ENCODE results near the gene DUSP7.

DUSP7 gene

GRCh38 chr3:52014613-52015012, 41.8 kb downstream of the DUSP7 start:
- H3K18ac ChIP-seq (ENCODE audit: low read depth in 1 of 2, low read length in 2 of 2), result no peak overlapping the region
- H3K27ac ChIP-seq (ENCODE audit: low read length, poor library complexity, severe bottlenecking), result no peak overlapping the region
- no peaks in the 10 kb centered on the region for H3K36me3 ChIP-seq (ENCODE audit: control insufficient read depth in 1 of 2, insufficient read depth in 2 of 2, low read depth in 1 of 2, low read length in 2 of 2)
- no peak overlapping the region for H3K4me3 ChIP-seq (ENCODE audit: insufficient read depth in 1 of 2, low read depth in 1 of 2, low read length in 2 of 2)
- H2BK15ac ChIP-seq (ENCODE audit: low read depth, poor library complexity, severe bottlenecking), result no peak overlapping the region
- peak; percentile 9 for DNase-seq
- no peak overlapping the region for H4K91ac ChIP-seq (ENCODE audit: low read length)
- no peaks in the 10 kb centered on the region for H3K4me1 ChIP-seq (ENCODE audit: control insufficient read depth, insufficient read depth, low read depth, low read length)
- H3K4me2 ChIP-seq (ENCODE audit: low read length, poor library complexity, severe bottlenecking), result no peak overlapping the region
- no peak overlapping the region for H4K8ac ChIP-seq (ENCODE audit: low read length)
- no peak overlapping the region for H3K23ac ChIP-seq (ENCODE audit: low read length in 2 of 2)
- H2BK5ac ChIP-seq (ENCODE audit: low read depth, low read length, poor library complexity, severe bottlenecking), result no peak overlapping the region
- H3K27me3 ChIP-seq (ENCODE audit: control insufficient read depth in 1 of 2, insufficient read depth in 1 of 2, low read length in 2 of 2), result peaks cover 0 to 2% of the 10 kb centered on the region in 2 experiments
- no peak overlapping the region for H2AFZ ChIP-seq (ENCODE audit: low read depth, low read length)
- no peak overlapping the region for H3K4ac ChIP-seq (ENCODE audit: low read depth in 1 of 2, low read length in 2 of 2)
- H3K9ac ChIP-seq (ENCODE audit: low read length), result no peak overlapping the region
- WGBS, result 81% methylated on average over 8 of the region's 8 CpGs
- H2BK120ac ChIP-seq (ENCODE audit: low read depth, low read length), result no peak overlapping the region
- no peak overlapping the region for H3K14ac ChIP-seq (ENCODE audit: low read length in 2 of 2)
- no peaks in the 10 kb centered on the region for H3K9me3 ChIP-seq (ENCODE audit: control insufficient read depth, low read length)
- no peaks in the 10 kb centered on the region for H3K79me1 ChIP-seq (replicated peaks; ENCODE audit: low read length, poor library complexity, severe bottlenecking)
- H2BK12ac ChIP-seq (ENCODE audit: low read length in 2 of 2), result no peak overlapping the region
- no peak overlapping the region for H2AK5ac ChIP-seq (ENCODE audit: low read length, severe bottlenecking)

GRCh38 chr3:52013802-52014598, 42.4 kb downstream of the DUSP7 start:
- H2BK12ac ChIP-seq (ENCODE audit: low read length in 2 of 2), result no peak overlapping the region
- H3K9me3 ChIP-seq (ENCODE audit: control insufficient read depth, low read length), result no peaks in the 10 kb centered on the region
- H3K4me3 ChIP-seq (ENCODE audit: insufficient read depth in 1 of 2, low read depth in 1 of 2, low read length in 2 of 2), result no peak overlapping the region
- no peaks in the 10 kb centered on the region for H3K36me3 ChIP-seq (ENCODE audit: control insufficient read depth in 1 of 2, insufficient read depth in 2 of 2, low read depth in 1 of 2, low read length in 2 of 2)
- DNase-seq, result no peak
- 91% methylated on average over 6 of the region's 6 CpGs for WGBS
- no peak overlapping the region for H3K23ac ChIP-seq (ENCODE audit: low read length in 2 of 2)
- no peak overlapping the region for H3K9ac ChIP-seq (ENCODE audit: low read length)
- H2BK5ac ChIP-seq (ENCODE audit: low read depth, low read length, poor library complexity, severe bottlenecking), result no peak overlapping the region
- H2BK120ac ChIP-seq (ENCODE audit: low read depth, low read length), result no peak overlapping the region
- no peaks in the 10 kb centered on the region for H3K4me1 ChIP-seq (ENCODE audit: control insufficient read depth, insufficient read depth, low read depth, low read length)
- no peak overlapping the region for H2AK5ac ChIP-seq (ENCODE audit: low read length, severe bottlenecking)
- peak overlapping the region; percentile 29 for H4K8ac ChIP-seq (ENCODE audit: low read length)
- no peak overlapping the region for H3K18ac ChIP-seq (ENCODE audit: low read depth in 1 of 2, low read length in 2 of 2)
- no peak overlapping the region for H2BK15ac ChIP-seq (ENCODE audit: low read depth, poor library complexity, severe bottlenecking)
- H3K14ac ChIP-seq (ENCODE audit: low read length in 2 of 2), result no peak overlapping the region
- no peak overlapping the region for H4K91ac ChIP-seq (ENCODE audit: low read length)
- no peak overlapping the region for H3K4ac ChIP-seq (ENCODE audit: low read depth in 1 of 2, low read length in 2 of 2)
- H3K4me2 ChIP-seq (ENCODE audit: low read length, poor library complexity, severe bottlenecking), result no peak overlapping the region
- peaks cover 0 to 2% of the 10 kb centered on the region in 2 experiments for H3K27me3 ChIP-seq (ENCODE audit: control insufficient read depth in 1 of 2, insufficient read depth in 1 of 2, low read length in 2 of 2)
- no peak overlapping the region for H2AFZ ChIP-seq (ENCODE audit: low read depth, low read length)
- H3K79me1 ChIP-seq (replicated peaks; ENCODE audit: low read length, poor library complexity, severe bottlenecking), result no peaks in the 10 kb centered on the region
- no peak overlapping the region for H3K27ac ChIP-seq (ENCODE audit: low read length, poor library complexity, severe bottlenecking)

GRCh38 chr3:52012699-52013098, 43.7 kb downstream of the DUSP7 start:
- no peak overlapping the region for H3K27ac ChIP-seq (ENCODE audit: low read length, poor library complexity, severe bottlenecking)
- H3K4me2 ChIP-seq (ENCODE audit: low read length, poor library complexity, severe bottlenecking), result no peak overlapping the region
- no peak overlapping the region for H2BK120ac ChIP-seq (ENCODE audit: low read depth, low read length)
- peak overlapping the region; percentile 27 for H4K8ac ChIP-seq (ENCODE audit: low read length)
- no peak overlapping the region for H2BK15ac ChIP-seq (ENCODE audit: low read depth, poor library complexity, severe bottlenecking)
- H3K9me3 ChIP-seq (ENCODE audit: control insufficient read depth, low read length), result no peaks in the 10 kb centered on the region
- H3K4me1 ChIP-seq (ENCODE audit: control insufficient read depth, insufficient read depth, low read depth, low read length), result no peaks in the 10 kb centered on the region
- no peak overlapping the region for H2AK5ac ChIP-seq (ENCODE audit: low read length, severe bottlenecking)
- peaks cover 0 to 2% of the 10 kb centered on the region in 2 experiments for H3K27me3 ChIP-seq (ENCODE audit: control insufficient read depth in 1 of 2, insufficient read depth in 1 of 2, low read length in 2 of 2)
- H3K9ac ChIP-seq (ENCODE audit: low read length), result no peak overlapping the region
- no peak overlapping the region for H3K4ac ChIP-seq (ENCODE audit: low read depth in 1 of 2, low read length in 2 of 2)
- H3K4me3 ChIP-seq (ENCODE audit: insufficient read depth in 1 of 2, low read depth in 1 of 2, low read length in 2 of 2), result no peak overlapping the region
- no peak overlapping the region for H2BK5ac ChIP-seq (ENCODE audit: low read depth, low read length, poor library complexity, severe bottlenecking)
- no peak overlapping the region for H3K23ac ChIP-seq (ENCODE audit: low read length in 2 of 2)
- H3K14ac ChIP-seq (ENCODE audit: low read length in 2 of 2), result no peak overlapping the region
- H3K18ac ChIP-seq (ENCODE audit: low read depth in 1 of 2, low read length in 2 of 2), result no peak overlapping the region
- no peak for DNase-seq
- 80% methylated on average over 7 of the region's 7 CpGs for WGBS
- no peak overlapping the region for H2AFZ ChIP-seq (ENCODE audit: low read depth, low read length)
- no peaks in the 10 kb centered on the region for H3K79me1 ChIP-seq (replicated peaks; ENCODE audit: low read length, poor library complexity, severe bottlenecking)
- H3K36me3 ChIP-seq (ENCODE audit: control insufficient read depth in 1 of 2, insufficient read depth in 2 of 2, low read depth in 1 of 2, low read length in 2 of 2), result no peaks in the 10 kb centered on the region
- no peak overlapping the region for H4K91ac ChIP-seq (ENCODE audit: low read length)
- H2BK12ac ChIP-seq (ENCODE audit: low read length in 2 of 2), result no peak overlapping the region

- Histone ChIP-seq H2AK5ac (ENCODE audit: low read length, severe bottlenecking) (no peak overlapping the region), H3K9ac (ENCODE audit: low read length) (no peak overlapping the region), H3K4me3 (ENCODE audit: insufficient read depth in 1 of 2, low read depth in 1 of 2, low read length in 2 of 2) (no peak overlapping the region), H3K9me3 (ENCODE audit: control insufficient read depth, low read length) (no peaks in the 10 kb centered on the region), H2AFZ (ENCODE audit: low read depth, low read length) (no peak overlapping the region), H3K79me1 (replicated peaks; ENCODE audit: low read length, poor library complexity, severe bottlenecking) (no peaks in the 10 kb centered on the region), H3K23ac (ENCODE audit: low read length in 2 of 2) (no peak overlapping the region), H4K91ac (ENCODE audit: low read length) (no peak overlapping the region), H3K36me3 (ENCODE audit: control insufficient read depth in 1 of 2, insufficient read depth in 2 of 2, low read depth in 1 of 2, low read length in 2 of 2) (no peaks in the 10 kb centered on the region), H2BK5ac (ENCODE audit: low read depth, low read length, poor library complexity, severe bottlenecking) (no peak overlapping the region), H3K4me1 (ENCODE audit: control insufficient read depth, insufficient read depth, low read depth, low read length) (peaks cover 9% of the 10 kb centered on the region), H3K18ac (ENCODE audit: low read depth in 1 of 2, low read length in 2 of 2) (no peak overlapping the region), H3K4me2 (ENCODE audit: low read length, poor library complexity, severe bottlenecking) (no peak overlapping the region), H3K14ac (ENCODE audit: low read length in 2 of 2) (no peak overlapping the region), H3K27ac (ENCODE audit: low read length, poor library complexity, severe bottlenecking) (no peak overlapping the region), H2BK12ac (ENCODE audit: low read length in 2 of 2) (no peak overlapping the region), H2BK15ac (ENCODE audit: low read depth, poor library complexity, severe bottlenecking) (no peak overlapping the region), H3K4ac (ENCODE audit: low read depth in 1 of 2, low read length in 2 of 2) (no peak overlapping the region), H4K8ac (ENCODE audit: low read length) (no peak overlapping the region), H3K27me3 (ENCODE audit: control insufficient read depth in 1 of 2, insufficient read depth in 1 of 2, low read length in 2 of 2) (peaks cover 0 to 7% of the 10 kb centered on the region in 2 experiments), H2BK120ac (ENCODE audit: low read depth, low read length) (no peak overlapping the region)
- no peak for DNase-seq
These were observed 45.9 kb downstream of the DUSP7 start for GRCh38 chr3:52010431-52010830.

Measured in mesenchymal stem cell (in vitro differentiated cells and primary cell).